ENCODE data around the gene ST7. TPM values are rescaled to one million over a fixed set of nuclear protein-coding genes. Genes with fewer than 3 reads are reported as not detected.

ST7 gene
- total RNA-seq, 4 donors from 2014 or later = 23.7 to 29.5 (median 25.5) TPM

DNA sequence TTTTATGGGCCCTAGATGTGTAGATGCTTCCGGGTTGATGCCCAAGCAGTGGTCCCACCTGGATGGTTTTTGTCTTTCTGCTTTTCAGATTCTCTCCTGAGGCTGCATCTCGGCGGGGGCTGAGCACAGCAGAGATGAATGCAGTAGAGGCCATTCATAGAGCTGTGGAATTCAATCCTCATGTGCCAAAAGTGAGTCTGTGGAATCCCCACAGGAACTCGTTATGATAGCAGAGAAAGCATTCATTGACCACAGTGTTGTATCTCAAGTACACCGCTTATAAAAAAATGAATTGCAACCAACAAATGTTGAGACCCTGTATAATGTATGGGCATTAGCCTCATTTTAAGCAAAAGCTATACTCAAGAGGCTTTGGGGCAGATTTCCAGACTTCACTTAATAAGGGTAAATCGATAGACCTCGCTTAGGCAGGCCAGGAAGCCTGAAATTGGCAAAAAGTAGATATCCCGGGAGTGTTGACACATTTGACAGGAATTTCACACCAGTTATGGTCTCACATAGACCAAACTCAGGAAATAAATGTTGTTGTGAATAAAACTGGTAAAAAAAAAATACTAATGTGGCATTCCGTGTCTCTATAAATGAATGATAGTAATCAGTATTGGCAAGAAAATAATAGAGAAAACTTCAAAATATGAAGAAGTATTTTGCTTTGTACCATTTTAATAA, 237.6 kb downstream of the ST7 start:
- TF ChIP-seq, protein P1, sequence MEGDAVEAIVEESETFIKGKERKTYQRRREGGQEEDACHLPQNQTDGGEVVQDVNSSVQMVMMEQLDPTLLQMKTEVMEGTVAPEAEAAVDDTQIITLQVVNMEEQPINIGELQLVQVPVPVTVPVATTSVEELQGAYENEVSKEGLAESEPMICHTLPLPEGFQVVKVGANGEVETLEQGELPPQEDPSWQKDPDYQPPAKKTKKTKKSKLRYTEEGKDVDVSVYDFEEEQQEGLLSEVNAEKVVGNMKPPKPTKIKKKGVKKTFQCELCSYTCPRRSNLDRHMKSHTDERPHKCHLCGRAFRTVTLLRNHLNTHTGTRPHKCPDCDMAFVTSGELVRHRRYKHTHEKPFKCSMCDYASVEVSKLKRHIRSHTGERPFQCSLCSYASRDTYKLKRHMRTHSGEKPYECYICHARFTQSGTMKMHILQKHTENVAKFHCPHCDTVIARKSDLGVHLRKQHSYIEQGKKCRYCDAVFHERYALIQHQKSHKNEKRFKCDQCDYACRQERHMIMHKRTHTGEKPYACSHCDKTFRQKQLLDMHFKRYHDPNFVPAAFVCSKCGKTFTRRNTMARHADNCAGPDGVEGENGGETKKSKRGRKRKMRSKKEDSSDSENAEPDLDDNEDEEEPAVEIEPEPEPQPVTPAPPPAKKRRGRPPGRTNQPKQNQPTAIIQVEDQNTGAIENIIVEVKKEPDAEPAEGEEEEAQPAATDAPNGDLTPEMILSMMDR (IDR thresholded peaks at IDR 0.05) = no peak
- no peak for ATAC-seq (ENCODE audit: low FRiP score)

DNA sequence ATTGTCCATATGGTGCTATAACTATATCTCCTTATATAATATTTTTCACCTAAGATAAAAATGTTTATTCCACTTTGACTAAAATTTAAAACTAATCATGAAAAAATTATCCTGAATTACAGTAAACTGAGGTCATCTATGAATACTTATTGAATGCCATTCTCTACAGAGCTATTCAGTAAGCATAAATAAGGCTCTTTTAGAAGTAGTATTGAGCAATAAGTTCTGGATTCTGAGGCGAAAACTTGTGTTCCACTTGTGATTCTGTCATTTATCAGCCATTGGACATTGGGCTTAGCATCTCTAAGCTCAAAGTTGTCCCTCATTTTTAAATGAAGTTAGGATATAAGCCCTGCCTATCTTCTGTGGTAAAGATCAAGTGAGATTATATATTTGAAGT, 238.8 kb downstream of the ST7 start:
- DNase-seq (ENCODE audit: low spot score) (no peak), ATAC-seq (ENCODE audit: low FRiP score) (no peak)
- TF ChIP-seq, protein P1 (IDR thresholded peaks at IDR 0.05) = no peak

More for the DNA sequence above, 237.6 kb downstream of the ST7 start:
- DNase-seq (ENCODE audit: low spot score) = no peak

DNA sequence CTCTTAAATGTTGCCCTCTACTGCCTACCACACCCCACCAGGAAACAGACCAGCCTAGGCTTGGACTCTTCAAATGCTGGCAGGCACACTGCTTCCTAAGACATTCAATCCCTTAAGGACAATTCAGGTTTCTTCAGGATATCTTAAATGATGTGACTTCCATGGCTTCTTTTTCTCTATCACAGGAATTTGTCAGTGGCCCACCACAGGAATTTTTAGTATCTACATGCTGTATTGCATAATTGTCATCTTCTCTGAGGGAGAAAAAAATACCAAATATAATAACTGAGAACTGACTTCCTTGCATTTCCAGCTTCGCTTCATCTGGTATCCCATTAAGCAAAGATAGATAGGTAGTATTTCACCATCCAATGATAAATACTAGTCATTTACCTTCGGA, 240.3 kb downstream of the ST7 start:
- TF ChIP-seq, protein P1 (IDR thresholded peaks at IDR 0.05) = no peak
- no peak for ATAC-seq (ENCODE audit: low FRiP score)

DNA sequence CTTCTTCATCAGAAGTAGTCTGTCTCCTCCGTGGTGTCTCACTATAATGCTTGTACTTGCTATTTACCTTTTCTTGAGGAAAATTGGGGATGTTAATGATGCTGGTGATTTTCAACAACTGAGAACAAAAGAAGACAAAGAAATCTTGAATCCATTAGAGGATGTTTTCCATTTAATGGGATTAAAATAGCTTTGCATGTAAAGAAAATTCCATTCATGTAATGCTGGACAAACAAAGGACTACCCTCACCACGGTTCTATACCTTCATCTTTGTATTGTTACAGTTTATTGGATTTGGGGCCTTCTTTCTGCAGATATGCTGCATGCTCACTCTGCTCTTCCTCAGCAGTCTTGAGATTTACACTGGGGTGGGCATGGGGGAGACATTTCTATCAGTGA, 241.1 kb downstream of the ST7 start:
- DNase-seq (ENCODE audit: low spot score) (no peak), ATAC-seq (ENCODE audit: low FRiP score) (no peak)
- TF ChIP-seq, protein P1 (IDR thresholded peaks at IDR 0.05) = no peak

More for the DNA sequence above, 240.3 kb downstream of the ST7 start:
- DNase-seq (ENCODE audit: low spot score) = no peak

DNA sequence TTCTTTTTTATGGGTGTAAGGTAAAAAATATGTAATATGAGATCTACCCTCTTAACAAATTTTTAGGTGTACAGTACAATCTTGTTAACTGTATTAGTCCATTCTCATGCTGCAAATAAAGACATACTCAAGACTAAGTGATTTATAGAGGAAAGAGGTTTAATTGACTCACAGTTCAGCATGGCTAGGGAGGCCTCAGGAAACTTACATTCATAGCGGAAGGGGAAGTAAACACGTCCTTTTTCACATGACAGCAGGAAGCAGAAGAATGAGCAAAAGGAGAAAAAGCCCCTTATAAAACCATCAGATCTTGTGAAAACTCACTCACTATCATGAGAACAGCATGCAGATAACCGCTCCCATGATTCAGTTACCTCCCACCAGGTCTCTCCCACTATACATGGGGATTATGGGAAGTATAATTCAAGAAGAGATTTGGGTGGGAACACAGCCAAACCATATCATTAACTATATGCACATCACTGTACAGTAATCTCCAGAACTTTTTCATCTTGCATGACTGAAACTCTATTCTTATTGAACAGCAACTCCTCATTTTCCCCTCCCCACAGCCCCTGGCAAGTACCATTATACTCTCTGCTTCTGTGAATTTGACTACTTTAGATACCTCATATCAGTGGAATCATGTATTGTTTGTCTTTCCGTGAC, 242.2 kb downstream of the ST7 start:
- ATAC-seq (ENCODE audit: low FRiP score) (no peak), DNase-seq (ENCODE audit: low spot score) (no peak)
- TF ChIP-seq, protein P1 (IDR thresholded peaks at IDR 0.05) = no peak

DNA sequence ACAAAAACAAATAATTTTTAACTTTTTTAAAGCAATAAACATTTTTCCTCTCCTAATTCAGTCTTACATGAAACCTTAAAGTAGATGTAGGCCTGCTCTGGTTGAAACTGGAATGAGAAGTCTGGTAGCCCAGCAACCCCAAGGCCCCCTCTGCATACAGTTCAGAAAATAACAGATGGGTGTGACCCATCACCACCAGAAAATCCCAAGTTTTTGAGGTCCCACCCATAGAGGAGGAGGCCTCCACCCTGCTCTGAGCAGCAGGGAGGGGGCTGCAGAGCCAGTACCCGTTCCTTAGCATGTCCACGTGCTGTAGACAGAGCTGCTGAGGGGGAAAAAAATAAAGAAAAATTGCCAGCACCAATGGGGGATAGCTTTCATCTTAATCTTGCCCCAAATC, 246.8 kb downstream of the ST7 start:
- TF ChIP-seq, protein P1 (IDR thresholded peaks at IDR 0.05) = no peak
- ATAC-seq (ENCODE audit: low FRiP score) = no peak
- no peak for DNase-seq (ENCODE audit: low spot score)

Data from omental fat pad (tissue), 4 donors.